Limb (tissue), 2 donors: Measurements from ENCODE around the gene SLC35D3.
"Not testable (repeated sequence)": the region's sequence is repeated elsewhere in the genome, so short reads cannot be mapped to it uniquely, and the experiment has no call there.

ENCODE experiments used
- DNase-seq, 2 donors: peaks; one replicate each; pipeline ENCODE4 v3.0.0-alpha.2; 2016; ENCODE audit errors: extremely low spot score in 2 of 2

SLC35D3 gene

DNA sequence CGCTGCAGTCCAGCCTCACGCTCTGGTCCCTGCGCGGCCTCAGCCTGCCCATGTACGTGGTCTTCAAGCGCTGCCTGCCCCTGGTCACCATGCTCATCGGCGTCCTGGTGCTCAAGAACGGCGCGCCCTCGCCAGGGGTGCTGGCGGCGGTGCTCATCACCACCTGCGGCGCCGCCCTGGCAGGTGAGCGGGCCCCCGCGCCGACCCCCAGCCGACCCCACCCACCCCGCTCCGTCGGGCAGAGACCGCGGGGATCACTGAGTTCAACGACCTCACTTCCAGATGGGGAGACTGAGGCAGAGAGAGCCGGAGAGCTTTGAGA is 545 bp downstream of the SLC35D3 start:
- no peak for DNase-seq

DNA sequence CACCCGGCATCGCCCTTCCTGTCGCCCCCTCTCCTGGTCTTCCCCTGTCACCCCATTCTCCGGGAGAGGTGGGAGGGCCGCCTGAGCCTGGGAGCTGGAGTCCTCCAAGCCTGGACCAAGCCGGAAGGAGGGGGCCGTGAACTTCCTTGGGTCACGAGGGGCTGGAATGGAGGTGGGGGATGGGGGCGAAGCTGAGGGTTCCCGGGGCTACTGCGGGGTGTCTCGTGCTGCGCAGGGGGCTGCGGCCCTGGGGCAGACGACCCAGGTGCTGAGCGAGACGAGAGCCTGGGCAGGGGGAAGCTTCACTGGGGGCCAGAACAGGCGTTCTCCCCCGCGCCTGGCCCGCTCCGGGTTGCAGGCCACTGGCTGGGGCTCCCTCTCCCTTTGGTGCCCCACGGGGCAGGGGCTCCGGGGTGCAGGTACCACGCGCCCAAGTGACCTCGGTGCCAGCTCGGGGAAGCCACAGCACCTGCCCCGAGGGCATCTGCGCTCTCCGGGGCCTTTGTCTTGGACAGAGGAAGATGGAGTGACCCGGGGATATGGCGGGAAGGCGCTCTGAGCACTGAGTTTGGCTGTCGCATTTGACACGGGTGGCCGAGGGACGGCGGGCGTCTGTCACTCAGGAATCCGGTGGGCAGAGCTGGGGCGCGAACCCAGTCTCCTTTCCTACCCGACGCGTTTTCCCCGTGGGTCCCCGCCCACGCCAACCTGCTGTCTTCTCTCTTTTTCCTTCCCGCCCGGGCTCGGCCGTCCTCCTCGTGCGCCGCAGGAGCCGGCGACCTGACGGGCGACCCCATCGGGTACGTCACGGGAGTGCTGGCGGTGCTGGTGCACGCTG is 1.2 kb downstream of the SLC35D3 start:
- peak in 1 of 2 donors; percentile 39 for DNase-seq

- no peak for DNase-seq
Measured at GRCh38 chr6:136923954-136924673, 2.0 kb downstream of the SLC35D3 start.

- no peak for DNase-seq
Measured at GRCh38 chr6:136926383-136926782, 4.3 kb downstream of the SLC35D3 start.

DNA sequence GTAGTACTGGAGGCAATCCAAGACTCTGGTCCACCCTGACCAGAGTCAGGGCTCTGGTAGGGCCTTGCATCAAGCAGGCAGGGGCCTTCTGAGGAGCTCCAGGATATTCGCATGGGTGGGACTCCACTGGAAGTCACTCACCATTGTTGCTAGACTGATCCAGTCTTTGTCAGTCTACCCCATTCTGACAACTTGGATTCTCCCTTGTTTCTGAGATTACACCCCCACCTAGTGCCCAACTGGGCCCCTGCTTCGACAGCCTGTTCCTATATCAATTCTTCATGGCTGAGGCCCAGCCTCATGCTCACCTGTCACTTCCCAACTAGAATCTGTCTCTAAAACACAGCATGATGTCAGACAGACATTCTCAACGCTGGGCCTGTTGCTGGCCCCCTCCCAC is 5.2 kb downstream of the SLC35D3 start:
- no peak for DNase-seq

- no peak for DNase-seq
Measured at GRCh38 chr6:136930528-136930927, 8.4 kb downstream of the SLC35D3 start.

GRCh38 chr6:136932599-136932998 is 10.5 kb downstream of the SLC35D3 start:
- DNase-seq = no peak

DNA sequence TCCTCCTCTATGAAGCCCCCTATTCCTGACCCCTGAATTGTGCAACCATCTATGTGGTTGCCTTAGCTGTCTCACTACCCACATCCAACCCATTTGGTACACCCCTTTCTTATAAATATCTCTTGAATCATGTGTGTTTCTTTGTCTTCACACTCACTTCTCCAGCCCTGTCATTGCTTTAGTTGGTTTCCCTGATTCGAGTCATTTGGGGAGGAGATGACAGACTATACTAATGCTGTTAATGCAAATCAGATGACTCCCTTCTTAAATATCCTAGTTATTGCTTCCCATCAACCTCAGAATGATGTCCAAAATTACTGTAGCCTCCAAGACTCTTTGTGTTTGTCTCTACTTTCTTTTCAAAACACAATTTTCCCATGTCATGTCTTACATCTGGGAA is 23.0 kb downstream of the SLC35D3 start:
- no peak for DNase-seq

GRCh38 chr6:136945711-136946121 is 23.6 kb downstream of the SLC35D3 start:
- DNase-seq = no peak

DNA sequence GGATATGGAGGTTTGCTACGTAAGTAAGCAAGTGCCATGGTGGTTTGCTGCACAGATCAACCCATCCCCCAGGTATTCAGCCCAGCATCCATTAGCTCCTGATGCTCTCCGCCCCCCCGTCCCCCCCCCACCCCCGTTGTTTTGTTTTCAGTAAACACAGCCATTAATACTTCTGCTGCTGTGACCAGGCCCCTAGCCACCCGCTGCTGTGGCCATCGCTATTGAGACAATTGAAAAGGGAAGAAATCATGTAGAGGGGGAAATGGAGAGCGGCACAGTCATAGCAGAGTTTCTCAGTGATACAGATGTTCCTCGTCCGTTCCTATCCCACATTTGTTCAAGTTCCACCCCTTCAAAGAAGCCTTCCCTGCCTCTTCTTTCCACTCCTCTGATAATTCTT is 24.9 kb downstream of the SLC35D3 start:
- no peak for DNase-seq

- not testable (repeated sequence) for DNase-seq
Measured at GRCh38 chr6:136949957-136950356, 27.9 kb downstream of the SLC35D3 start.

DNA sequence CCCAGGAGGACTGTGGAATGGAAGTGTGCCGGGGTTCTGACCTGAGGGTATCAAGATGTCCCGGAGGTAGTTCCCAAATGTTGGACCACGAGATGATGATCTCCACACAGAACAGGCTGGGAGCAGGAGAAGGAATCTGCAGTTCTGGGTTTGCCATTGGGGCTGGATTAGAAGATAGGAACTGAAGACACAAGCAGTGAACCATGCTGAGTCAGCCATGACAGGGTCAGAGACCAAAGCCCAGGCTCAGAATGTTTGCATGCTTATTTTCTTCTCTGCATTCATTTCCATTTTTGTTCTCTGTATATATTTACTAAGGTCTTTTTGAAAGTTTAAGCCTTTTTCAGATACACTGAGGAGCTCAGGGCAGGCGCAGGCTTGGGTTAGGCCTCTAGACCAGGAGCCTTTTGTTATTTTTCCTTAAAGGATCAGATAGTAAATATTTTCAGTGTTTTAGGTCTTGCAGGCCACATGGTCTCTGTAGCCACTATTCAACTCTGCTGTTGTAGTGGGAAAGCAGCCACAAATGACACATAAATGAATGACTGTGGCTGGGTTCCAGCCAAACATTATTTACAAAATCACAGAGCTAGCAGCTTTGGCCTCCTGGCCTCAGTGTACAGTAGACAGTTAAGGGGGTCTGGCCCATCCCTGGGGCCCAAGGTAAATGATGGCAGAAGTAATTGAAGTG is 28.5 kb downstream of the SLC35D3 start:
- no peak for DNase-seq

DNA sequence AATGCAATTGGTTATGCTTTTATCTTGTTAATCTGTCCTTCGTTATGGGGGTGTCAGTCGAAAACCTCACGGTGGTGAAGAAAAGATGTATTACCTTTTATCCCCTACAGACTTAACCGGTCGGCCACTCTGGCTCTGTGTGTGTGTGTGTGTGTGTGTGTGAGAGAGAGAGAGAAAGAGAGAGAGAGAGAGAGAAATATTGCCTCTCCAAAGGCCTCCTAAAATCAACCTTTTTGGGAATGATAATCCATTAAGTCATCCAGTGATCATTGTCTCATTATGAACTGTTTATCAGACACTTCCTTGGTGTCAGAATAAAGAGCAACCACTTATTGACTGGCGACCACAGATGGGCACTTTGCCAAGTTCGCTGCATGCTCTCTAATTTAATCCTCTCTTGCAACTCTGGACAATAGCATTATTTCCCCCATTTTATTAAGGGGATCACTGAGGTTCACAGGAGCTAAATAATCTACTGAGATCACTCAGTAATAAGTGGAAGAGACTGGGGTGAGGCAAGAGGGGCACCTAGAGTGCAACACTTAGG is 30.7 kb downstream of the SLC35D3 start:
- no peak for DNase-seq

DNA sequence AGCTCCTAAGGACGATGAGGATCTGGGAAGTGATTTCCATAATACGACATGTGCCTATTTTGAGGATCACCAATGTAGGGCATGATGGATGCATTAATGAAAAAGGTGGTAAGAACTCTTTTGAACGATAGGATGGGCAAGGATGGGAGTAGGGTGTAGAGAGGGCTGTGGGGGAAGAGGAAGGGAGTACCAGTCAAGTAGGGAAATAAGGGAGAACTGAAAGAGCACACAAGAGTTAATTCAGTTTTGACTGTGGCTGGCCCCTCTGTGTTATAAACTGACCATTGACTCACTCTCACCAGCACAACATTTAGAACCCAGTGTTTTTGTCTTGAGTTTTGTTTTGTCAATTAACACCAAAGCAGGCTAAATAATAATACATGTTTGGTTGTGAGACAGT is 33.0 kb downstream of the SLC35D3 start:
- no peak for DNase-seq

- peak in 1 of 2 donors; percentile 34 for DNase-seq
Measured at GRCh38 chr6:136956590-136957544, 34.8 kb downstream of the SLC35D3 start.

GRCh38 chr6:136958168-136958567 is 36.1 kb downstream of the SLC35D3 start:
- DNase-seq = no peak

GRCh38 chr6:136959471-136959891 is 37.4 kb downstream of the SLC35D3 start:
- DNase-seq = no peak

DNA sequence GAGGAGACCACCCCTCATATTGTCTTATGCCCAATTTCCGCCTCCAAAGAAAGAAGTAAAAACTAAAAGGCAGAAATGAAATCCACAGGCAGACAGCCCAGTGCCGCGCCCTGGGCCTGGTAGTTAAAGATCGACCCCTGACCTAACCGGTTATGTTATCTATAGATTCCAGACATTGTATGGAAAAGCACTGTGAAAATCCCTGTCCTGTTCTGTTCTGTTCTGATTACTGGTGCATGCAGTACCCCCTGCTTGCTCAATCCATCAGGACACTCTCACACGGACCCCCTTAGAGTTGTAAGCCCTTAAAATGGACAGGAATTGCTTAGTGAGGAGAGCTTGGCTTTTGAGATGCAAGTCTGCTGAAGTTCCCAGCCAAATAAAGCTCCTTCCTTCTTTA is 37.8 kb downstream of the SLC35D3 start:
- not testable (repeated sequence) for DNase-seq

DNA sequence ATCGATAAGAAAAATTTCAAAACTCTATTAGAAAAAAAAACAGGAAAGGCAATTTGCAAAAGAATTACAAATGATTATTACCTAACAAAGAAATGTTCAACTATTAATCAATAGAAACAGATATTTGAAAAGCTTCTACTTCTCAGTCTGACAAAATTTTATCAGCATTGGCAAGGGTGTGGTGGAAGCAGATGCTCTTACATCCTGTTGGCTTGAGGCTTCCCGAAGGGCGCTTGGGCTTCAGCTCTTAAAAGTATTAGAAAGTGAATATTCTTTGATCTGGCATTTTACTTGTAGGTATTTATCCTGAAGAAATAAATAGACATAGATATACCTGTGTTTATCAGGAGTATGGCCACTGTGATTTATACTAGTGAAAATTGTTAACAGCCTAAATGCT is 38.7 kb downstream of the SLC35D3 start:
- DNase-seq = no peak

DNA sequence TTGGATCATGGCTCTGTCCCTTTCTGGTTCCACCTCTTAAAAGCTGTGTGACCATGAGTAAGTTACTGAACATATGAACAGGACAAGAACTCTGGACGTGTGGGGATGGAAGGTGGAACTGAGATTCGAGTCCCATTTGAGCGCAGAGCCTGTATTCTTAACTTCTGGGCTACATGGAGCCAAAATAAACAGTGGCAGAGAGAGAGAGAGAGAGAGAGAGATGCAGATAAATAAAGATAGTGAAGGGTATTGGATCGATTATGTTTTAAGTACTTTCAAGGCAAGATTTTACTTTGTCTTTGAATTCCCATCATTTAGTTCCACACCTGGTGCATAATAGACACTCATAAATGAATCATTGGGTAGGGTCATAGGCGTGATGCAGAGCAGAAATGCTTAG is 39.7 kb downstream of the SLC35D3 start:
- DNase-seq = no peak

DNA sequence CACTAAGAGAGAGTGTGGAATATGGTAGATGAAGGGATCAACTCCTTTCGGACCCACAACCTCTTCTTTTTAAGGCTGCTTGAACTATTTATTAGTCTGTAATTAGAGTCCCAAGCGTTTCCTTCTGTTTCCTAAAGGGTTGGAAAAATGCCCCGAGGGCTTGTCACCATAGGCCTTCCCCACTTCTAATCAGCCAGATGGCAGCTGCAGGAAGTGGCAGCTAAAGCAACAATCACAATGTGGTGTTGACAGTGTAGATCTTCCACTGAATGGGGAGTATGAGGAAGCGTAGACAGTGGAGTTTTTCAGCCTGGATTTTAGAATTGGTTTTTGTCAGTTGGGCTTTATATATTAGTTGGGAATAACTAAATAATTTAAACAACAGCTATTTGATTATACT is 40.6 kb downstream of the SLC35D3 start:
- DNase-seq = no peak
